Superior temporal gyrus (tissue), 1 donor: ENCODE results near the gene AUNIP.
A peak's percentile ranks its signal among the peaks of the same experiment; 100 is the strongest.

Experiments
- DNase-seq: peaks from one replicate; pipeline ENCODE4 v3.0.0-alpha.2; 2016; ENCODE audit errors: extremely low spot score

The AUNIP gene, protein sequence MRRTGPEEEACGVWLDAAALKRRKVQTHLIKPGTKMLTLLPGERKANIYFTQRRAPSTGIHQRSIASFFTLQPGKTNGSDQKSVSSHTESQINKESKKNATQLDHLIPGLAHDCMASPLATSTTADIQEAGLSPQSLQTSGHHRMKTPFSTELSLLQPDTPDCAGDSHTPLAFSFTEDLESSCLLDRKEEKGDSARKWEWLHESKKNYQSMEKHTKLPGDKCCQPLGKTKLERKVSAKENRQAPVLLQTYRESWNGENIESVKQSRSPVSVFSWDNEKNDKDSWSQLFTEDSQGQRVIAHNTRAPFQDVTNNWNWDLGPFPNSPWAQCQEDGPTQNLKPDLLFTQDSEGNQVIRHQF

DNA sequence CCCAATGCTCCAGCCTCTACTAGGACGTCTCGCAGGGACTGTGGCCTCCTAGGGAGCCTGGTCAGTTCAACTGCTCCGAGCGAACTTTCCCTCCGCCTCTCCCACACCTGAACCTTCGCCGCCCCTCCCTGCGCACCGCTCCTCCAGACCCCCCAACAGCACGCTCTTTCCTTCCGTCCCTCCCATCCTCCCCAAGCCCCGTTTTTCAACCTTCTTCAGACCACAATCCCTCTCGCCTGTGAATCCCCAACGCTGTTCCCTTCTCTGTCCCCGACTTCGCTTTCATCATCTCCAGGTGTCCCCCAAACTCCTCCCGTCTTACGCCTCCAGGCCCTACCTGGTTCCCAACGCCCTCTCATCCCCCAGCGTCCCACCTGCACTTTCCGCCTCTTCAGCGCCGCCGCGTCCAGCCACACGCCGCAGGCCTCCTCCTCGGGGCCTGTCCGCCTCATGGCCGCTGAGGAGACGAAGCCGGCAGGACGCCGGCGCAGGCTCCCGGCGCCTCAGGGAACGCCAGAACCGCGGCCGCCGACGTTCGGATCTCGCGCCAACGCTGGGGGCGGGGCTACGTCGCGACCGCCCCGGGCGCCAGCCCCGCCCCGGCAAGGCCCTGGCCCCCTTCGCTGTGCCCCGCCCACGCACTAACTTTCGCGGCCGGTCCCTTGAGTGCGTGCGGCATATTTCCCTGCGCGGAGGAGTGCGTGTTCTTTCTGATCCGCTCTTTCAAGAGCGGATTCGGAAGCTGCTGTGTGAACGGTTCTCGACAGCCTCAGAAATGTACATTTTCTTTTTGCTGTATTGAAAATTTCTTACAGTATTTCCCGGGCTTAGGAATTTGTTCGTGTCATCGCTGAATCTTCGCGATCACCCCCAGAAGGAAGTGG is at the start of gene AUNIP:
TSS of gene AUNIP (minus strand) at position 552 of the 884 bp plus-strand sequence. CDS start at position 452, 100 bp downstream.
- DNase-seq, result peak; percentile 77

DNA sequence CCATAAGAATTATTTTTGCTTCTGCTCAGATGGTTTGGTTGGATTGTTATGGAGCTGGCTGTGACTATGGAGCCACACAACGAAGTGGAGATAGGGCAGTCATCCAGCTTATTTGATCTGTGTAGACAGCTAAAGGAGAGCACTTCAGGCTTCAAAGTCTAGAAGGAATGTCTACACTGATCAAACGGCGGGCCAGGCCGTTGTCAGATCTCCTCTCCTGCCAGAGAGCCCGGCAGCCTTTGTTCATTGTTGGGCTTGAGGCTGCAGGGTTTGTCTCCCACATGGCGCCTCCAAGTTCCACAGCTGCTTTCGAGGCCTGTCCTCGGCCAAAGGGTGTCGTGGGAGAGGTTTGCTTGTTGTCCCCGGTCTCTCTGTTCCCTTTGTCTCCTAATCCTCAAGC is 49.8 kb upstream of the AUNIP start:
- peak; percentile 78 for DNase-seq

DNA sequence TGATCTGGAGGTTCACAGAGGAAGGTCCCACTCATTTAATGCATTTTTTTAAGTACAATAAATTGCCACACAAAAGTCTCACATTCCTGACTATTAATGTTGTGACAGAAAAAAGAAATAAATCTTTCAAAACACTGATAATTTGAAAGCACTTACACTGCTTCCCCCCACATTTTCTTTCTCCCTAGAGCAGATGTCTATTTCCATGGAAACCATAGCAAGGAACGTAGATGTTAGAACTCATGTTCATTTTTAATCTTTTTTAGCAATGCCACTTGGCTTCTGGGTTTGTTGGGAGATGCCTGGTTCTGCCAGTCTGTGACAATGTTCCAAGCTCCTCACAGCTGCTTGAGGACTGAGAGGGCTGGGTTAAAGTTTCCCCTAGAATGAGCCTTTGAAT is 48.9 kb upstream of the AUNIP start:
- DNase-seq, result peak; percentile 64

DNA sequence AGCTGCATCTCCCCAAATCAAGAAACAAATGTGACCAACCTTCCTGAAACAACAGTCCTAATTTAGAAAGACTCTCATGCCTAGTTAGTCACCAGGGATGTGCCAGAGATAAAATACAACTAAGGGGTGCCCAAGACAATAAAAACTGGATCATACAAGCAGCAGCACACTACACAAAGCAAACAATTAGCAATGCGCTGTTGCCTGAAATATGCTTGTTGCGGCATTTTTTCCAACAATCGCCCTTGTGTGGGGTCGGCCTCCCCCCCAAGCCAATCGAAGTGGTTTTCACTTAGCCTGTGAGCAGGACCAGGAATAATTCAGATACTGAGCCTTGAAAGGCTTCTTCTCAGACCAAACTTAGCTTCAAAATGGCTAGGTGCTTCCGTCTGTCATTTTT is 48.3 kb upstream of the AUNIP start:
- DNase-seq, result peak; percentile 62

DNA sequence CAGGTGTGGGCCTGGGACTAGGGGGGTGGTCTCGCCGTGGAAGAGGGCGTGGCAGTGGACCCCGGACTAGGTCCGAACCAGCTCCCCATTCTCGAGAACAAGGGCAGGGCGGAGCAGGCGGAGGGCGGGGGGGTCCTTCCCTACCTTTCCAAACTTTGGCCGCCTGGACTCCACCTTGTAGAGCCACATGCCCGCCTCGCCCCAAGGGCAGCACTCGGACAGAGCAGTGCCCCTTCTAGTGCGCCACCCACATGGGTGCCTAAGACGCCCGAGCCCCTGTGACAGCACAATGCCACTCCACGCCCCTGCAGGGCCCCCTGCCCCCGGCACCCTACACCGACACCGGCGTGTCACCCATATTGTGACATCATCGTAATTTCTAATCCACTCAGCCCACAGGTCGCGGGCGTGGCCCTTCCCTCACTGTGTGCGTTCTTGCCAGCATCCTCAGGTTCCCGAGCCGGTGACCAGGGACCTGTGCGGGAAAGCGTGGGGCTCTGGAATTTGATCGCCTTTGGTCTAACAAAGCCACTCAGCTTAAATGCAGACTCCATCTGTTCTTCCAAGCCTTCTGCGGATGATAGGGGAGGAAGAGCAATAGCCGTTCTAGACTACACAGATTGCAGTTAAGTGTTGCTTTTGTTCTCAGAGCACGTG is 47.5 kb upstream of the AUNIP start:
- peak; percentile 69 for DNase-seq

DNA sequence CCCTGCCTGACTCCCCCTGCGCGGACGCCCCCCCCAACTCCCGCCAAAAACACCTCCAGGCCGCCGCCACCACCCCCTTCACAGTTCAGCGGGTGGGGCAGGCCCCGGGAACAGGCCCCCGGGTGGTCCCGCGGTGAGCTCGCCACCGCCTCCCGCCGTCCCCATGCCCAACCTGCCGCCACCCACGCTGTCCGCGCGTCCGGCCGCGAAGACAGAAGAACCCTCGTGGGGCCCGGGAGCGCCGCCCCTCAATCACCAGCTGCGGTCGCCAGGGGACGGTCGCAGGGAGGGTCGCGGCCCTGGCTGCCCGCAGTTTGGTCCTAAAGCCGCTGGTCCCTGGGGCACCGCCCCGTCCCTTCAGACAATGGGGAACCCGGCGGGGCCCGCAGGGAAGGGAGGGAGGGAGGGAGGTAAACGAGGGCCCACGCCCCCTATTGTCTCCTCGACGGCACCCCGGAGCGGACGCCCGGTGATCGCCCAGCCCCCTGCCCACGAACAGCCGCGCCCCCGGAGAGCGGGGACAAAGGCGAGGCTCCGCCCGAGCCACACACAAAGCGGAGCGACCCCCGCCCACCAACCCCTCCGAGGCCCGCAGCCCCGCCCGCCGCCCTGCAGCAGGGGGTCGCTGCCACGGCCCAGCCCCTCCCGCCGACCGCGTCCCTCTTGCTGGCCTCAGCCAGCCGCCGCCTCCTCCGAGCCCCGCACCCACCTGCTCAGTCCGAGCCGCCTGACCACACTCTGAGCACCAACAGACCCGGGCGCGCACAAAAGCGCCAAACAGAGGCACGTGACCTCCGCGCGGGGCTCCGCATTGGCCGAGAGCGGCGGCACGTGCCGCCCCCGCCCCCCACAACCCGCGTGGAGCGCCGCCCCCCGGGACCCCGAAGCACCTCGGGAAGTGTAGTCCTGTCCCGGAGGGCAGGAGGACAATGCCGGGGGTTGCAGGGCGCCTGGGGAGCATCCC is 46.7 kb upstream of the AUNIP start, which contains the start of gene STMN1:
TSS of gene STMN1 (minus strand) at position 740 of the 964 bp plus-strand sequence. CDS start 1,743 bp downstream, outside the sequence.
- peak; percentile 92 for DNase-seq

DNA sequence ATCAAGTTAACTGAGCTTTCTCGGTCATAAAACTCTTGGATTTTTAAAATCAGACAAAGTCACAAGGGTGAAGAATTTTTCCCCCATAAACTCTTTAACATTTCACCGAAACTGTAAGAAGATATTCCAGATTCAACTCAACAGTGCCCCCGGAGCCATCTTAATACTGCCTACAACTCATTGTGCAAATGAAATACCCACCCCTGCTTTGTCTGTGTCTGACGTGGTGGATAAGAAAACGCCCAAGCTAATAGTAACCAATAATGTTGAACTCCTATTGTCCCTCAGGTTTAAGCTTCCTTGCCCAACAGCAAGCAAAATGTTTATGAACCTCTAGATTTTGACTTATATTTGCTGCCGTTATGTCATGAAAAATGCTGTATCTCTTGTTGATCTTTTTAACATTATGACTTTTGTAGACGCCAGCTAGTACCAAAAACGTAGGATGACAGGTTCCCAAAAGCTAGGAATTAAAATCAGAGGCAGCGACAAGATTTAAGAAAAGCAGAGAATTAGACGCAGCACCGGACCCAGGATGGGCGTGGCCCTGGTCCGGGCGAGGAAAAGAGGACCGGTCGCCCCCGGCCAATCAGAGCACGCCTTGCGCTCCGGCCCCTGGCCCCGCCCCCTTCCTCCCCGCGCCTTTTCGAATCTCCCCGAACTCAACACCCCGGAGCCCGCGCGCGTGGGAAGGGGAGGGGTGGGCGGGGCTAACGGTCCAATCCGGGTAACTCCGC is 45.9 kb upstream of the AUNIP start:
- DNase-seq, result peak; percentile 93

DNA sequence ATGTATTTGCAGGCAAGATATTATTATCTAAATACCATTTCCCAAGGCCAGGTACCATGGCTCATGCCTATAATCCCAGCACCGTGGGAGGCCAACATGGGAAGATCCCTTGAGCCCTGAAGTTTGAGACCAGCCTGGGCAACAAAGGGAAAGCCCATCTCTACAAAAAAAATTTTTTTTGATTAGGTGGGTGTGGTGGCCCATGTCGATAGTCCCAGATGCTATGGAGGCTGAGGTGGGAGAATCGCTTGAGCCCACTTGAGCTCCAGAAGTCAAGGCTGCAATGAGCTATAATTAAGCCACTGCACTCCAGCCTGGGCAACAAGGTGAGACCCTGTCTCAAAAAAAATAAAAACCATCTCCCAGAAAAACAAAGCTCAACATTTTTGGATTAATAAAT is 44.7 kb upstream of the AUNIP start:
- DNase-seq, result no peak

DNA sequence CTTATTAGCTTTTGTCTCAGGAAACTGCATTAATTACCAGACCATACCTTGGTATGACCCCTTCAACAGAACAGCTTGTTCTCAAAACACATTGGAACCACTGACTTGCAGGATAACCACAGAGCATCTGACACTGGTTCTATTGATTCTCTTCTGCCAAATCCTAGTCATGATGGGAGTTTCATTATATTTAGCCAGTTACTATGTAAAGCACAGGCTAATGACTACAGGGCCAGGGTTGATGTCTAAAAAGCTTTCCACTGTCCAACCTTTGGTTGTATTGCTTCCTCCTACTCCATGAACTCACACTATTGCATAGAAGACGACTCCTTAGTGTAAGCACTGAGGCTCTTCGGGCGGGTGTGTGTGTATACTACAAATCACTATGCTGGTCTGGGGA is 43.2 kb upstream of the AUNIP start:
- peak; percentile 72 for DNase-seq

DNA sequence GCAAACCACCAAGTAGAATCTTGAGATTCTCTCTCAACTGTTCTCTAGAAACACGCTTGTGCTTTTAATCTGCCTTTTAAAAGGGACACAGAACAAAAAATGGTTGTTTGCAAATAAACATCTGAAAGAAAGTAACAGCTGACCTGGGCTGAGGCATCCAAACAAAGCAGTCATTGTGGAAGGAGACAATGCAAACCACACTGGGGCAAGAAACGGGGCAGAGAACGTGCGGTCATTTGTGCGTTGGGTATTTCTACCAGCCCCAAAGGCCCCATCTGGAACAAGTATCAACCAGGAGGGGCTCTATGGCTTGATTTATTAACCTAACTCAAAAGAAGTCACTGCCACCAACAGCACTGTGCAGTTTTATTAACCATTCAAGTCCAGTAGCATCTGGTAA is 41.0 kb upstream of the AUNIP start:
- DNase-seq, result peak; percentile 96

DNA sequence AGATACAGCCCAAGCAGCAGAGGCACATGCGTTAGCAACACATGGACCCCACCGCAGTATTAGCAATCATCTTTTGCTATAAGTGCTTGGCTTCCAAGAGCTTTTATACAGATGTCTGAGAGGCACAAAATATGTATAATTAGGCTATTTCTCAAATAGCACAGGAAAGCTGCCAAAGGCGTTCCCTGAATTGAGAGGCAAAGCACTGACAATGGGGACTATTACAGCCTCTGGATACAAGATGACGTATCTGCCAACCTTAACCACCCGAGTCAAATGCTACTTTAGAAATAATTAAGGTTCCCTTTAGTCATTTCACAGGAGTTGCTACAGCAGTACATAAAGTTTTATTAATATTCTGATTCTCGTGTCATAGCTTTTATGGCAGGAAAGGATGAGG is 40.5 kb upstream of the AUNIP start:
- peak; percentile 85 for DNase-seq

DNA sequence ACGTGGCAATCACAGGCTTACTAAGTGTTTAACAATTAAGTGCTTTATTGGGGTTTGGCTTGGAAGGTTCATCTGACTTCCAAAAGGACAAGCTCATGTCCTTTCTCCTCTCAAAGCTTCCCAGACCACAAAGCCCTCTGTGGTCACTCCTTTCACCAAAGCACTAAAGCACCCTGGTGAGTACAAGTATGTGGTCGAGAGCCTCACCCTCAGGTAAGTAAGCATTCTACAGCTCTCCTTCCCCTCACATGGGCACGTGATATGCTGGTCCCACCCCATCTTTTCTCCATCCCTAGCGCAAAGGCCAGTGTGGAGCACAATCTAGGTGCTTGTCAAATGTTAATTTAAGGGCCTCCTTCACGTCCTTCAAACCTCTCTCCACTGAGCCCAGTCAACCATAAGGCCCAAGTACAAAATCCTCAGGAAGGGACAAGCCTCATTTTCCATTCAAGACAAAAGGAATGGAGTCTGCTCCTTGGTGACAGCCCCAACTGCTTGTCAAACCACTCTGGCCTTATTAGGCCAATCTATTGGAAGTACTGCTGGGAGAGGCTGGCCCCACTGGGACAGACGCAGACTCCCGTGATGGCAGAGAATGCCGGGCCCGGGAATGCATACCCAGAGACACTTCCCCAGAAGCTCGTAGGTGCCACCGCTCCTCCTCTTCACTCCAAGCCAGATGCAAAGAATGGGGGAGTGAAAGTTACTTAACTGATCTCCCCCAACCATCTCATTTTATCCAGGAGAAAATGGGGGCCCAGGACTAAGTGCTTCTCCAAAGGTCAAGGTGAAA is 39.2 kb upstream of the AUNIP start:
- no peak for DNase-seq

DNA sequence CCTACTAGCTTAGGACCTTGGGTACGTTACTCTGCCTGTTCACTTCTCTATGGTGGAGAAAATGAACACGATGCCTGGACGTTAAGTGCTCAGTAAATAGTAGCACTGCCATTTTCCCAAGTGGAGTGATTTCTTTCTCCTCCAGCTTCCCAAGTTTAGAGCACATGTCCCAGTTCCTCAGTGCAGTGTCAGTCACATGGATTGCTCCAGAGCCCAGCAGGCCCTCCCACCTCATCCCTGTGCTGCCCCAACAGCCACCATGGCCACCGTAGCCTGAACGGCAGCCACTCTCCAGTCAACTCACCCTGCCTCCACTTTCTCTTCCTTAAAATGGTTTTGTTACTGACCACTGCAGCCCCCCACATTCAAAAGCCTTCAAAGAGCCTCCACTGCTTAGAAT is 38.5 kb upstream of the AUNIP start:
- peak; percentile 50 for DNase-seq

DNA sequence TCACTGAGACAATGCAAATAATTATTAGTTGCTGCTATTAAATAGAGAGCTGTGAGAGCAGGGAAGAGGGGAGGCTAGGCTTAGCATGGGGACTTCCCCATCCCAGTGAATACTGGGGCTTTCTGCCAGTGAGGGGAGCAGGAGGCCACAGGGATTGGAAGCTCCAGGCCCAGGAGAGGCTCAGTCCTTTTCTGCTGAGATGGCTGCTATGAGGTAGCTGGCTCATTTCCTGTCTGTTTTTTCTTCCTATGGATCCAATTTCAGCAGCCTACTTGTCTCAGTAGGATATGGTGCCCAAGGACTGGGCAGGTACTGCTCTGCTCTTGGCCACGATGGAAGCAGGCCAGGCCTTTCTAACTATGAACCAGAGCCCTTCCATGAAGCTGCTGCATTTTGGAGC is 37.0 kb upstream of the AUNIP start:
- DNase-seq, result peak; percentile 39

DNA sequence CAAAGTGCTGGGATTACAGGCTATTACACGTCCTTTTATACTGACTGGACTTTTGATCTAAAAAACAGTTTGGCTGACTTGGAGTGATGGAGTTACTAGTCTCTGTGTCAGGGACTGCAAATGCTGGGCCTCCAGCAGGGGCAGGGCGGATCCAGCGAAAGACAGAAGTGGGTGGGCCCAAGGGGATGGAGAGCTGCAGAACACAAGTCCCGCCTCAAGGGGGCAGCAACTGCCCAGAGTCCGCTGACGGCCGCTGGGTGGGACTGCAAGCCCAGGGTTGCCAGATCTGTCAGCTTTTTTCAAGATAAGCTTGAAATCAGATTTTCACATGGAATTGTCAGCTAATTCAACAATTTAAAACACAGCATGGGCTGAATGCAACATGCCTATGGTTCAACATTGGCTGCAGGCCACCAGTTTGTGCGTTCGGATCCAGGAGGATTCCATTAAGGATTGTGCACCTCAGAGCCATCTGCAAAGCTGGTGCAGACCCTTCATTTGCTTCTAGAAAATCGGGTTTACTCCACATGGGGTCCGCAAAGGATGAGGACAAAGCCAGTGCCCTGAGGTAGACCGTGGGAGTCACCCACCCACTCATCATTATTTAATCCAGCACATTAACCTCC is 36.2 kb upstream of the AUNIP start:
- peak; percentile 98 for DNase-seq

DNA sequence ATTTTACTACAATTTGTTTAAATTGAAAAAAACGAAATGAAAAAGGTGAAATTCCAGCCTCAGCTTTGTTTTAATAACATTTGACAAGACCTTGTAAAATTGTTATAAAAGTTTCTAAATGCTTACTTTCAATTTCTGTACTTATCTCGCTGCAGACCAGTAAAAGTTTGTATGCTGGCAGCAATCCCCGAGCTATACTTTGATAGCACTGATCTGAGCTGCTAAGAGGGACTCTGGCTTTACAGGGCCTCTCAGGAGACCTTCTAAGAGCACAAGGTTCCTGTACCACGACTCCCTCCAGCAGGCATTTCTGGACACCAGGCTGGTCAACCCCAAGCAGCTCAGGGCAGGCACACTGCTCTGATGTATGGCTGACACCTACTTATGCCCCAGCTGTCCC is 33.9 kb upstream of the AUNIP start:
- DNase-seq, result no peak

DNA sequence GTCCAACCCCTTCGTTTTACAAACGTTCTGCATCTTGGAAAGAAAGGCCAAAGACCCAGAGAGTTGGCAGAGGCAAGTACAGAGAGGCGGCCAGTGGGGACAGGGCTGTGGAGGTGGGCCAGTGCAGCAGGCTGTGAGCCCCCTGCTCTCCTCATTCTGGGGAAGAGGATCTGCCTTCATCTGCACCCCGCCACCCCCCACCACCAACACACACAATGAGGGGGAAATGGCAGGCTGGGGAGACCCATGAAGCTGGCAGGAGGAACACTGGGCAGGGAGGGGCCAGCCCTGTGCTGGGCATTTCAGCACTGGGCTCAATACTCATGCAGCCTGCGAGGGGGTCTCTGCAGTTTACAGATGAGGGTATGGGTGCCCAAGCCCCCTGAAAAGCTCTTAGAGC is 32.3 kb upstream of the AUNIP start:
- DNase-seq, result no peak

DNA sequence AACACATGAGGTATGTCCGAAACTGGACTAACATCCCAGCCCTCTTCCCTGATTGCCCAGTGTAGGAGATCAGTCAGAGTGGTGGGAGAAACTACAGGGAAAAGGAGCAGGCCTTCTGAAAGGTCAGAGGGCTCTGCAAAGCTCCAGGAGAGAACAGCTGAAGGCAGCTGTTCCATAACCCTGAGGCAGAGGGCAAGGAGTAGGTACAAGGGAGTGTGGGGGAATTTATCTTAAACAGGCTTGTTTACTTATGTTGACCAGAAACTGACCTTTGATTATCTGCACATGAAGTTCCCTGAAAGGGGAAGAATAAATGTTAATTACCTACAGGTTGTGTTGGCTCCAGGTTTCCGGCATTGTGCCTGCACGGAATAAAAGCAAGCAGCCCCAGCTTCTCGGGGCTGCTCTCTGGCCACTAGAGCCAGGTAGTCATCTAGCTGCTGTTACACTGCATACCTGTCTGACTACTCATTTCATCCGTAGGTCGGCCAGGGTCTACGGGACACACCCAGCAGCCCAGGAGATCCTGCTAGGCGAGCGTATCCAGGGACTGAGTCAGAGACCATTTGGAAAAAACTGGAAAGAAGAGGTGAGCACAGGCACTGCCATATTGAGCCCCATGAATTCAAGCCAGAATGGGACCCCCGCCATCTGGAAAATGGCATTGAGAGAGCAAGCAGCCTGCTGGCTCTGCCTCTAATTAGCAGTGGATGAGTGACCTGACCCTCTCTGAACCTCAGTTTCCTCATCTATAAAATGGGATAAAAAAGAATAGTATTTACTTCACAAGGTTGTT is 31.2 kb upstream of the AUNIP start:
- no peak for DNase-seq
